HepG2 (cell line): ENCODE data around the gene RBBP8NL. TPM values are rescaled to one million over a fixed set of nuclear protein-coding genes. Genes with fewer than 3 reads are reported as not detected.

Experiments used
- ADNP ChIP-seq: sonication (generic); formaldehyde crosslinking; IDR thresholded peaks from 2 replicates; pipeline ENCODE4 v1.4.0; 2020; ENCODE audit warnings: missing genetic modification reagents
- AGO1 ChIP-seq: fragments of 200-400 bp; formaldehyde crosslinking; IDR thresholded peaks from 2 replicates; pipeline ENCODE4 v1.6.1; 2017; ENCODE audit warnings: mild to moderate bottlenecking, low read depth, low read length, moderate library complexity; ENCODE audit not compliant: poor library complexity, severe bottlenecking
- ETV5 ChIP-seq: IDR thresholded peaks from 2 replicates; pipeline ENCODE4 v1.6.1; 2018; ENCODE audit warnings: missing biosample characterization, missing genetic modification reagents, inconsistent platforms, borderline replicate concordance
- HDAC1 ChIP-seq: sonication (generic); formaldehyde crosslinking; IDR thresholded peaks from 2 replicates; pipeline ENCODE4 v1.5.1; 2020; ENCODE audit warnings: mild to moderate bottlenecking, missing genetic modification reagents
- JARID2 ChIP-seq: sonication (generic); formaldehyde crosslinking; IDR thresholded peaks from 2 replicates; pipeline ENCODE4 v1.8.1; 2023; ENCODE audit warnings: missing genetic modification reagents, inconsistent platforms; ENCODE audit not compliant: insufficient replicate concordance
- JUN ChIP-seq: sonication (generic); formaldehyde crosslinking; IDR thresholded peaks from 2 replicates; pipeline ENCODE4 v1.4.0; 2020; ENCODE audit warnings: mild to moderate bottlenecking, missing genetic modification reagents
- ONECUT2 ChIP-seq: sonication (generic); formaldehyde crosslinking; IDR thresholded peaks from 2 replicates; pipeline ENCODE4 v1.4.0; 2020; ENCODE audit warnings: missing genetic modification reagents
- PAF1 ChIP-seq: IDR thresholded peaks from 2 replicates; pipeline ENCODE4 v1.6.1; 2016; ENCODE audit warnings: missing genetic modification reagents, missing compliant biosample characterization
- PPARG ChIP-seq: conservative IDR thresholded peaks from 2 replicates; pipeline ENCODE4 v1.6.1; 2016; ENCODE audit warnings: missing biosample characterization, missing genetic modification reagents
- SALL2 ChIP-seq: sonication (generic); formaldehyde crosslinking; IDR thresholded peaks from 2 replicates; pipeline ENCODE4 v1.8.1; 2023; ENCODE audit warnings: mild to moderate bottlenecking, missing genetic modification reagents, inconsistent platforms
- SNRNP70 ChIP-seq: fragments of 200-400 bp; formaldehyde crosslinking; IDR thresholded peaks from 2 replicates; pipeline ENCODE4 v1.6.1; 2017; ENCODE audit warnings: mild to moderate bottlenecking, low read depth, low read length, moderate library complexity
- TCF7 ChIP-seq: sonication (generic); IDR thresholded peaks from 2 replicates; pipeline ENCODE4 v1.6.1; 2016; ENCODE audit warnings: antibody characterized with exemption, low read depth
- XRCC5 ChIP-seq: fragments of 200-400 bp; formaldehyde crosslinking; optimal IDR thresholded peaks from 2 replicates; pipeline ENCODE3; 2017; ENCODE audit warnings: mild to moderate bottlenecking, low read length
- ZBTB20 ChIP-seq: sonication (generic); formaldehyde crosslinking; IDR thresholded peaks from 2 replicates; pipeline ENCODE4 v1.8.1; 2023; ENCODE audit warnings: missing genetic modification reagents, low read depth, mild to moderate bottlenecking, borderline replicate concordance
- ZBTB8A ChIP-seq: sonication (generic); formaldehyde crosslinking; IDR thresholded peaks from 2 replicates; pipeline ENCODE4 v1.4.0; 2020; ENCODE audit warnings: mild to moderate bottlenecking, low read depth, missing genetic modification reagents, borderline replicate concordance
- ZNF354B ChIP-seq: sonication (generic); formaldehyde crosslinking; IDR thresholded peaks from 2 replicates; pipeline ENCODE4 v1.8.0; 2022; ENCODE audit warnings: mild to moderate bottlenecking, missing genetic modification reagents
- ZNF441 ChIP-seq: sonication (generic); formaldehyde crosslinking; IDR thresholded peaks from 2 replicates; pipeline ENCODE4 v1.7.0; 2021; ENCODE audit warnings: missing genetic modification reagents, borderline replicate concordance
- ZNF670 ChIP-seq: sonication (generic); formaldehyde crosslinking; IDR thresholded peaks from 2 replicates; pipeline ENCODE4 v1.8.0; 2022; ENCODE audit warnings: mild to moderate bottlenecking, missing genetic modification reagents, borderline replicate concordance
- ZNF746 ChIP-seq: sonication (generic); formaldehyde crosslinking; IDR thresholded peaks from 2 replicates; pipeline ENCODE4 v1.8.0; 2022; ENCODE audit warnings: mild to moderate bottlenecking, missing genetic modification reagents
- ZNF780A ChIP-seq: sonication (generic); formaldehyde crosslinking; IDR thresholded peaks from 2 replicates; pipeline ENCODE4 v1.8.0; 2022; ENCODE audit warnings: mild to moderate bottlenecking, missing genetic modification reagents, moderate library complexity
- ZSCAN21 ChIP-seq: sonication (generic); formaldehyde crosslinking; IDR thresholded peaks from 2 replicates; pipeline ENCODE4 v1.8.0; 2022; ENCODE audit warnings: mild to moderate bottlenecking, missing genetic modification reagents, moderate library complexity, borderline replicate concordance
- polyA plus RNA-seq, 8 experiments: library from polyadenylated mRNA; depleted of rRNA in 3 of 8; stranded (reverse) in 7 of 8; unstranded in 1 of 8; fragments of >200 nt; fragmentation: Illumina TruSeq in 4 of 8; extraction: Trizol in 4 of 8; gene quantifications; 2 replicates each; pipeline versions ENCODE4 v1.2.1 to v1.2.3, GENCODE V29; 2011 to 2016; ENCODE audit warnings: low read depth in 4 of 8, missing spikeins in 1 of 8, mixed read lengths in 1 of 8; ENCODE audit not compliant: insufficient read depth in 1 of 8
- total RNA-seq, 5 experiments: library from RNA; depleted of rRNA; stranded (reverse); fragments of >200 nt; fragmentation: Illumina TruSeq; extraction: Trizol; gene quantifications; 2 replicates each; pipeline ENCODE4 v1.2.3, GENCODE V29; 2016; ENCODE audit warnings: low read depth in 1 of 5
- TF ChIP-seq, protein P1 (sequence below): sonication (generic); formaldehyde crosslinking; conservative IDR thresholded peaks from 2 replicates; pipeline ENCODE4 v1.5.0; 2020; ENCODE audit warnings: missing genetic modification reagents
- TF ChIP-seq, protein P2 (sequence below): sonication (generic); formaldehyde crosslinking; IDR thresholded peaks from 2 replicates; pipeline ENCODE4 v1.9.0; 2022; ENCODE audit warnings: missing genetic modification reagents, mild to moderate bottlenecking, borderline replicate concordance
- TF ChIP-seq, protein P3 (sequence below): sonication (generic); formaldehyde crosslinking; IDR thresholded peaks from 2 replicates; pipeline ENCODE4 v1.4.0; 2020; ENCODE audit warnings: missing genetic modification reagents, mild to moderate bottlenecking, borderline replicate concordance

RBBP8NL gene
- total and polyA plus RNA-seq, 2 of the 13 experiments (the other 11 are each of a cell fraction or from before 2014, with no cell fraction given) = 0.69 to 0.86 TPM

DNA sequence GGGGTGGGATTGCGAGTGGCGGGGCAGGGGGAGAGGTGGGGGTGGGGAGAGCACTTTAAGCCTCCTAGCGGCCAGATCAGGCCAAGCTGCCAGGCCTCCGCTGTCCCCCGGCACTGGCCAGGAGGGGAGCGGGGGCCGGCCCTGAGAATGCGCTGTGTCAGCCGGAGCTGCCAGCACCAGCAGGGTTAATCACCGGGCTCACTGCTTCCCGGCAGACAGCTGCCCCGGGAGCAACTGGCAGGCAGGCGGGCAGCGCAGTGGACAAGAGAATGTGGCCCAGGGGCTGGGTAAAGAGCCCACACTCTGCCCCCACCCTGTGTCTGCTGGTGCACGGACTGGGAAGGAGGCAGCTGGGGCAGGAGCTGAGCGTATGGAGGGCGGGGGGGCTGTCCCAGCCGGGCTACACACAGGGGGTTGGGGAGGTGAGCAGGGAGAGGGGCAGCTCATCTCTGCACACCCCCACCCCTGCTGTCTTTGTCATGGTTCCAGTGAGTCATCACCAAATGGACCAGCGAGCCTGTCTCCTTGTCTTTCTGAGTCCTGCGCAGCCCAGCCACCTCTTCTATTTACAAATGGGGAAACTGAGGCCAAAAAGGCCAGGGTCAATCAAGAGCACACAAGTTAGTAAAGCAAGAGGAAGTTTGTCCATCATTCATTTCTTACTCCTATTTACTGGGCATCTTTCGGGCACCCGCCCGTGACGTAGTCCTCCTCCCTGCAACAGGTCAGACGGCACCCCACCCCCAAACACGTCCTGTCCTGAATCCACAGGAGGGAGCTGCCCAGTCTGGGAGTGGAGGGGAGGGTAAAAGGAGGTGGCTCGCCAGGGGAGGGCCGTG lies 58.1 kb downstream of the RBBP8NL start (continued):
- TF ChIP-seq, protein P1, sequence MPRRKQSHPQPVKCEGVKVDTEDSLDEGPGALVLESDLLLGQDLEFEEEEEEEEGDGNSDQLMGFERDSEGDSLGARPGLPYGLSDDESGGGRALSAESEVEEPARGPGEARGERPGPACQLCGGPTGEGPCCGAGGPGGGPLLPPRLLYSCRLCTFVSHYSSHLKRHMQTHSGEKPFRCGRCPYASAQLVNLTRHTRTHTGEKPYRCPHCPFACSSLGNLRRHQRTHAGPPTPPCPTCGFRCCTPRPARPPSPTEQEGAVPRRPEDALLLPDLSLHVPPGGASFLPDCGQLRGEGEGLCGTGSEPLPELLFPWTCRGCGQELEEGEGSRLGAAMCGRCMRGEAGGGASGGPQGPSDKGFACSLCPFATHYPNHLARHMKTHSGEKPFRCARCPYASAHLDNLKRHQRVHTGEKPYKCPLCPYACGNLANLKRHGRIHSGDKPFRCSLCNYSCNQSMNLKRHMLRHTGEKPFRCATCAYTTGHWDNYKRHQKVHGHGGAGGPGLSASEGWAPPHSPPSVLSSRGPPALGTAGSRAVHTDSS = no peak
- TF ChIP-seq ETV5 (no peak; the same call in 1 of the 2 replicates), XRCC5 (no peak), PAF1 (CRISPR knock-in tag) (no peak), SNRNP70 (no peak), ZBTB20 (CRISPR knock-in tag) (no peak), JARID2 (CRISPR knock-in tag) (no peak), JUN (CRISPR knock-in tag) (no peak; the same call in 1 of the 2 replicates), ZSCAN21 (peak; percentile 67; the same call in 1 of the 2 replicates), ZNF354B (CRISPR knock-in tag) (no peak), ZNF746 (CRISPR knock-in tag) (no peak), ZNF670 (CRISPR knock-in tag) (no peak), ZNF441 (CRISPR knock-in tag) (no peak), ZBTB8A (CRISPR knock-in tag) (0 out of 2 replicates have a peak, but pooled peaks have one; percentile 32), ADNP (CRISPR knock-in tag) (no peak), TCF7 (no peak), PPARG (0 out of 2 replicates have a peak, but pooled peaks have one; percentile 24), AGO1 (peak; percentile 8), HDAC1 (CRISPR knock-in tag) (no peak), ONECUT2 (no peak), ZNF780A (CRISPR knock-in tag) (peak; percentile 40), SALL2 (CRISPR knock-in tag) (no peak; the same call in 1 of the 2 replicates)
- TF ChIP-seq, protein P2, sequence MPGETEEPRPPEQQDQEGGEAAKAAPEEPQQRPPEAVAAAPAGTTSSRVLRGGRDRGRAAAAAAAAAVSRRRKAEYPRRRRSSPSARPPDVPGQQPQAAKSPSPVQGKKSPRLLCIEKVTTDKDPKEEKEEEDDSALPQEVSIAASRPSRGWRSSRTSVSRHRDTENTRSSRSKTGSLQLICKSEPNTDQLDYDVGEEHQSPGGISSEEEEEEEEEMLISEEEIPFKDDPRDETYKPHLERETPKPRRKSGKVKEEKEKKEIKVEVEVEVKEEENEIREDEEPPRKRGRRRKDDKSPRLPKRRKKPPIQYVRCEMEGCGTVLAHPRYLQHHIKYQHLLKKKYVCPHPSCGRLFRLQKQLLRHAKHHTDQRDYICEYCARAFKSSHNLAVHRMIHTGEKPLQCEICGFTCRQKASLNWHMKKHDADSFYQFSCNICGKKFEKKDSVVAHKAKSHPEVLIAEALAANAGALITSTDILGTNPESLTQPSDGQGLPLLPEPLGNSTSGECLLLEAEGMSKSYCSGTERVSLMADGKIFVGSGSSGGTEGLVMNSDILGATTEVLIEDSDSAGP (CRISPR knock-in tag) = no peak; the same call in 1 of the 2 replicates
- TF ChIP-seq, protein P3, sequence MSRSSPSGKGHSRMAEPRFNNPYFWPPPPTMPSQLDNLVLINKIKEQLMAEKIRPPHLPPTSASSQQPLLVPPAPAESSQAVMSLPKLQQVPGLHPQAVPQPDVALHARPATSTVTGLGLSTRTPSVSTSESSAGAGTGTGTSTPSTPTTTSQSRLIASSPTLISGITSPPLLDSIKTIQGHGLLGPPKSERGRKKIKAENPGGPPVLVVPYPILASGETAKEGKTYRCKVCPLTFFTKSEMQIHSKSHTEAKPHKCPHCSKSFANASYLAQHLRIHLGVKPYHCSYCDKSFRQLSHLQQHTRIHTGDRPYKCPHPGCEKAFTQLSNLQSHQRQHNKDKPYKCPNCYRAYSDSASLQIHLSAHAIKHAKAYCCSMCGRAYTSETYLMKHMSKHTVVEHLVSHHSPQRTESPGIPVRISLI = no peak
